IMR-90 (cell line): ENCODE measurements around the gene NT5DC3.

Experiments used
- CEBPB ChIP-seq: IDR thresholded peaks from 2 replicates; pipeline ENCODE4 v1.6.1; 2012; ENCODE audit warnings: low read depth, low read length, improper control_type of control experiment
- CTCF ChIP-seq: conservative IDR thresholded peaks from 2 replicates; pipeline ENCODE4 v1.5.1; 2012; ENCODE audit warnings: mild to moderate bottlenecking, low read depth, low read length, improper control_type of control experiment
- ELK1 ChIP-seq: fragments of 150-350 bp; IDR thresholded peaks from 2 replicates; pipeline ENCODE4 v1.6.1; 2016; ENCODE audit warnings: low read depth, mild to moderate bottlenecking, low read length, moderate library complexity, borderline replicate concordance
- FOS ChIP-seq: fragments of 150-350 bp; IDR thresholded peaks from 2 replicates; pipeline ENCODE4 v1.6.1; 2016; ENCODE audit warnings: low read depth, low read length
- POLR2A ChIP-seq: IDR thresholded peaks from 2 replicates; pipeline ENCODE4 v1.6.1; 2012; ENCODE audit warnings: mild to moderate bottlenecking, low read depth, low read length
- RAD21 ChIP-seq: IDR thresholded peaks from 2 replicates; pipeline ENCODE4 v1.6.1; 2012; ENCODE audit warnings: low read length, improper control_type of control experiment
- RFX5 ChIP-seq: IDR thresholded peaks from 2 replicates; pipeline ENCODE4 v1.8.0; 2012; ENCODE audit warnings: low read depth, mild to moderate bottlenecking, low read length, moderate library complexity
- SMC3 ChIP-seq: fragments of 150-350 bp; IDR thresholded peaks from 2 replicates; pipeline ENCODE4 v1.6.1; 2016; ENCODE audit warnings: low read depth, mild to moderate bottlenecking, antibody characterized with exemption, low read length, moderate library complexity
- USF2 ChIP-seq: fragments of 150-350 bp; IDR thresholded peaks from 2 replicates; pipeline ENCODE4 v1.6.1; 2017; ENCODE audit warnings: mild to moderate bottlenecking, antibody characterized with exemption, low read length, low read depth

GRCh38 chr12:103809154-103809553 lies 31.9 kb downstream of the NT5DC3 start:
- TF ChIP-seq CTCF = no peak
- no peak for TF ChIP-seq RAD21
- no peak for TF ChIP-seq RFX5
- no peak for TF ChIP-seq FOS
- TF ChIP-seq ELK1 = no peak
- no peak for TF ChIP-seq SMC3
- TF ChIP-seq USF2 = no peak
- no peak for TF ChIP-seq POLR2A
- no peak for TF ChIP-seq CEBPB
